Esophagus squamous epithelium (tissue), 5 donors: ENCODE measurements around the gene RNASE7. TPM values are rescaled to one million over a fixed set of nuclear protein-coding genes. Genes with fewer than 3 reads are reported as not detected.
A peak's percentile ranks its signal among the peaks of the same experiment; 100 is the strongest.

Experiments used
- DNase-seq: peaks from one replicate; lab custom pipeline; 2025; lab: John Stamatoyannopoulos, UW
- H3K27ac ChIP-seq, 4 donors: fragments of 200-600 bp; sonication (generic); one replicate each; pipeline ENCODE4 v1.5.1; 2016 to 2019; ENCODE audit warnings: mild to moderate bottlenecking in 1 of 4
- H3K27me3 ChIP-seq, 4 donors: fragments of 200-600 bp; sonication (generic); 1 replicate in 3 of 4; 2 replicates in 1 of 4; pipeline versions ENCODE4 v1.5.1 to v1.6.0; 2017 to 2021; ENCODE audit warnings: antibody characterized with exemption in 1 of 4
- H3K36me3 ChIP-seq, 3 donors: fragments of 200-600 bp; sonication (generic); one replicate each; pipeline ENCODE4 v1.5.1; 2016 to 2019
- H3K4me1 ChIP-seq, 3 donors: fragments of 200-600 bp; sonication (generic); one replicate each; pipeline ENCODE4 v1.5.1; 2017 to 2019
- H3K4me3 ChIP-seq, 4 donors: fragments of 200-600 bp; sonication (generic); 1 replicate in 3 of 4; 2 replicates in 1 of 4; pipeline ENCODE4 v1.5.1; 2016 to 2019; ENCODE audit warnings: mild to moderate bottlenecking in 2 of 4, moderate library complexity in 1 of 4
- H3K9me3 ChIP-seq, 3 donors: fragments of 200-600 bp; sonication (generic); one replicate each; pipeline ENCODE4 v1.5.1; 2016 to 2019
- POLR2A ChIP-seq, 4 donors: fragments of 450-650 bp; IDR thresholded peaks; one replicate each; pipeline ENCODE4 v1.6.1; 2017; ENCODE audit warnings: antibody characterized with exemption in 4 of 4, mild to moderate bottlenecking in 4 of 4, moderate library complexity in 3 of 4
- WGBS, 2 donors: methylation state at CpG; one replicate each; pipeline ENCODE4 v1.1.5; 2018; 5-methylcytosine and 5-hydroxymethylcytosine counted together
- intact Hi-C: fragments of 100-400 bp; cut with DNase I; formaldehyde crosslinking; loops from one replicate; pipeline ENCODE4 v1.15.0; 2022
- total RNA-seq, 4 donors: library from RNA; depleted of rRNA; stranded (reverse); fragments of >200 nt; gene quantifications; one replicate each; pipeline ENCODE4 v1.1.0, GENCODE V29; 2016
- TF ChIP-seq, protein P1 (sequence below), 6 experiments: fragments of 450-650 bp in 4 of 6; fragments of 200-600 bp in 2 of 6; sonication (generic) in 2 of 6; IDR thresholded peaks; one replicate each; pipeline ENCODE4 v1.5.1; 2016 to 2019; ENCODE audit warnings: antibody characterized with exemption in 6 of 6, mild to moderate bottlenecking in 4 of 6, moderate library complexity in 4 of 6
- donor health status: DM: yes; HTN: yes; CAD: no.

Gene RNASE7
- total RNA-seq, 4 donors from 2014 or later = 0.97 to 13.3 (median 1.1) TPM; not detected in 1

DNA sequence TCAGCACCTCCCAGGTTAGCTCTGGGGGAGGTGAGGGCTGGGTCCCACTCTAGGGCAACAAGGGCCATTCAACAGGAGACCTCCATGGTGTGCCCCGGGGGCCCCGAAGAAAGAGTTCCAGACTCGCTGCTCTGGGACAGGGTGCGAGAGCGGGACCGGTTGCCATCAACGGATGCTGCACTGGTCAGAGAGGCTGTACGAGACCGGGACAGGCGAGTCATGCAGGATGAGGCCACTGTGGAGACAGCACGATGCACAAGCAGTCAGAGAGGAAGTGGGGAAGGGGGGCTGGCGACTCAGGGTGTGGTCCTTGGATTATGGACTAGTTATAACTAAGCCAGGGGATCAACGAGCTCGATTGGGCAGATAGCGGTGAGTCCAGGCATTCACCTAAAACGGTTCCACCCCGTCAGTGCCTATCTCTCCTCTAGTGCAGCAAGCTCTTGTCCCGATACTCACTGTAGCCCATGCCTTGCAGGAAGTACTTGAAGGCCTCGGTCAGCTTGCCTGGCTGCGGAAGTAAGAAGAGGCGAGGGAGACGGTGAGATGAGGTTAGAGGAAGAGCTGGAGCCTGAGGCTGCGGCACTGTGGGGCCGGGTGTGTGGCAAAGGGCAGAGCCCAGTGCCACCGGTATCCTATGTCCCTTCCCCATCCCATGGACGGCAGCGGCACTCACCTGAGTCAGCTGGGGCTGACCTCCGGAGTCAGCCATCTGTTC lies 24.5 kb upstream of the RNASE7 start:
- no peak for TF ChIP-seq POLR2A (IDR thresholded peaks at IDR 0.05)
- TF ChIP-seq, protein P1, sequence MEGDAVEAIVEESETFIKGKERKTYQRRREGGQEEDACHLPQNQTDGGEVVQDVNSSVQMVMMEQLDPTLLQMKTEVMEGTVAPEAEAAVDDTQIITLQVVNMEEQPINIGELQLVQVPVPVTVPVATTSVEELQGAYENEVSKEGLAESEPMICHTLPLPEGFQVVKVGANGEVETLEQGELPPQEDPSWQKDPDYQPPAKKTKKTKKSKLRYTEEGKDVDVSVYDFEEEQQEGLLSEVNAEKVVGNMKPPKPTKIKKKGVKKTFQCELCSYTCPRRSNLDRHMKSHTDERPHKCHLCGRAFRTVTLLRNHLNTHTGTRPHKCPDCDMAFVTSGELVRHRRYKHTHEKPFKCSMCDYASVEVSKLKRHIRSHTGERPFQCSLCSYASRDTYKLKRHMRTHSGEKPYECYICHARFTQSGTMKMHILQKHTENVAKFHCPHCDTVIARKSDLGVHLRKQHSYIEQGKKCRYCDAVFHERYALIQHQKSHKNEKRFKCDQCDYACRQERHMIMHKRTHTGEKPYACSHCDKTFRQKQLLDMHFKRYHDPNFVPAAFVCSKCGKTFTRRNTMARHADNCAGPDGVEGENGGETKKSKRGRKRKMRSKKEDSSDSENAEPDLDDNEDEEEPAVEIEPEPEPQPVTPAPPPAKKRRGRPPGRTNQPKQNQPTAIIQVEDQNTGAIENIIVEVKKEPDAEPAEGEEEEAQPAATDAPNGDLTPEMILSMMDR (IDR thresholded peaks at IDR 0.05) = no peak
- Histone ChIP-seq H3K27ac (no peak overlapping the region), H3K4me3 (no peak overlapping the region), H3K27me3 (no peaks in the 10 kb centered on the region), H3K36me3 (peaks cover 16 to 60% (median 23%) of the 10 kb centered on the region in 3 donors), H3K9me3 (no peaks in the 10 kb centered on the region), H3K4me1 (peaks cover 0 to 45% (median 2%) of the 10 kb centered on the region in 3 donors)
- 64 to 70% methylated on average over 18 to 24 of the region's 28 CpGs for whole genome bisulfite sequencing, 2 donors
- intact Hi-C loops = loop anchor here (10.0 kb wide), 1 partner anchor 77 kb away; the partner anchor contains the start of gene ZNF219
- DNase-seq = no peak

DNA sequence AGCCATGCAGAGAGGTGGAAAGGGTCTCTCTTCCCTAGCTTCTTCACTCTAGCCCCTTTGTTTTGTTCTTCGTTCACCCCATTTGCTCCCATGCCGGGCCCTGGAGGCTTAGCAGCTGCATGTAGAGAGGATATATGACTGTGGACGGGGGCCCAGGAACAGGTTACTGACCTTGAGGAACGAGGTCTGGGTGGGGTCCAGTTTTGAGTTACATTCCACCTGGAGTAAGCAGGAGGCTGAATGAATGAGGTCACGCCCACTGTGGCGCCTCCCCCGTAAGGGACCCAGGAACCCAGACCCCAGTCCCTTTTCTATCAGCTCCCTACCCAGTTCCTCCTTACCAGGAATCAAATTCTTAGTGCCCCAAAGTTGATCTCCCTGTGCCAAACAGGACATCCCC lies 23.9 kb upstream of the RNASE7 start:
- intact Hi-C loops = loop anchor here (10.0 kb wide), 1 partner anchor 77 kb away; the partner anchor contains the start of gene ZNF219
- peaks cover 16 to 60% (median 23%) of the 10 kb centered on the region in 3 donors for H3K36me3 ChIP-seq
- no peak for TF ChIP-seq POLR2A (IDR thresholded peaks at IDR 0.05)
- TF ChIP-seq, protein P1 (IDR thresholded peaks at IDR 0.05) = no peak

DNA sequence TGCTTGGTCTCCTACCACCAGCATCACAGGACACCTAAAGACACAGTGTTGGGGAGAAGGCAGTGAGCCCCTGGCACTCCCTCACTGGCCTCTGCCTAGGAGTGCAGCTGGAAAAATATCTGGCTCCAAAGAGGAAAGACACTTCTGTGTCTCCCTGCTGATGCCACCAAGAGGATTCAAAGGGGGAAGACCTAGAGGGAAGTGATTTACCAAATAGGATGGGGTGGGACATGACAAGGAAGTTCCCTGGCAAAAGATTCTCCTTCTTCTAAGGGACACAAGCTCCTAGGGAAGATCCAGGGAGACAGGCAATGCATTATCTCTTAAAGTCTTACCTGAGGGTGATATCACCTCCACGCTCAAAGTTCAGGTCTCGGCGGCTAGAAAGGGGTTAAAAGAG lies 23.4 kb upstream of the RNASE7 start:
- Histone ChIP-seq H3K4me3 (no peak overlapping the region), H3K4me1 (peaks cover 9 to 56% (median 13%) of the 10 kb centered on the region in 3 donors), H3K36me3 (peaks cover 16 to 60% (median 23%) of the 10 kb centered on the region in 3 donors), H3K27me3 (no peaks in the 10 kb centered on the region), H3K9me3 (no peaks in the 10 kb centered on the region), H3K27ac (no peak overlapping the region)
- no peak for TF ChIP-seq POLR2A (IDR thresholded peaks at IDR 0.05)
- TF ChIP-seq, protein P1 (IDR thresholded peaks at IDR 0.05) = no peak
- 92 to 100% methylated on average over 3 of the region's 3 CpGs for WGBS, 2 donors
- intact Hi-C loops = loop anchor here (10.0 kb wide), 1 partner anchor 76 kb away; the partner anchor contains the start of gene ZNF219
- DNase-seq = no peak

More for the DNA sequence above, 23.9 kb upstream of the RNASE7 start:
- WGBS, 2 donors = 62 to 78% methylated on average over 6 to 7 of the region's 7 CpGs
- Histone ChIP-seq H3K27me3 (no peaks in the 10 kb centered on the region), H3K4me3 (no peak overlapping the region), H3K9me3 (no peaks in the 10 kb centered on the region), H3K27ac (no peak overlapping the region), H3K4me1 (peaks cover 4 to 51% (median 8%) of the 10 kb centered on the region in 3 donors)
- DNase-seq = no peak

DNA sequence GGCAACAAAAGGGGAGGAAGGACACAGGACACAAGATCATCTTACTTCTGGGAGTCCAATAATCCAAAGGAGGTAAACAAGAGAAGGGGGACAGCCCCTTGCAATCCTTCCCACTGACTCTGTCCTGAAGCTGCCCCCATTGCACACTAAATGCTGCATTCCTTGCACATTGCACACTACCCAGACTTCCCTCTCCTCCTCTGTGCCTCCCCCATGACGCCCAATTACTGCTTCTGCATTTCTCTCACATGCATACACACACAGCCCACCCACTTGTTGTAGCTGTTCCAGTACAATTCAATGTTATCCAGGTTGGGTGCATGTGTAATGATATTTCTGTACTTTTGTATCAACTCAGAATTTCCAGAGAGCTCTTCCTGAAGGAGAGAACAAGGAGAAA lies 22.8 kb upstream of the RNASE7 start:
- 56 to 62% methylated on average over 1 of the region's 1 CpG for WGBS, 2 donors
- Histone ChIP-seq H3K27ac (peak overlapping the region in 1 of 4 donors; percentile 2), H3K9me3 (no peaks in the 10 kb centered on the region), H3K4me1 (peaks cover 12 to 60% (median 16%) of the 10 kb centered on the region in 3 donors), H3K27me3 (no peaks in the 10 kb centered on the region), H3K4me3 (no peak overlapping the region), H3K36me3 (peaks cover 16 to 60% (median 23%) of the 10 kb centered on the region in 3 donors)
- intact Hi-C loops = loop anchor here (10.0 kb wide), 1 partner anchor 75 kb away; the partner anchor contains the start of gene ZNF219
- DNase-seq = no peak
- TF ChIP-seq, protein P1 (IDR thresholded peaks at IDR 0.05) = no peak
- no peak for TF ChIP-seq POLR2A (IDR thresholded peaks at IDR 0.05)

DNA sequence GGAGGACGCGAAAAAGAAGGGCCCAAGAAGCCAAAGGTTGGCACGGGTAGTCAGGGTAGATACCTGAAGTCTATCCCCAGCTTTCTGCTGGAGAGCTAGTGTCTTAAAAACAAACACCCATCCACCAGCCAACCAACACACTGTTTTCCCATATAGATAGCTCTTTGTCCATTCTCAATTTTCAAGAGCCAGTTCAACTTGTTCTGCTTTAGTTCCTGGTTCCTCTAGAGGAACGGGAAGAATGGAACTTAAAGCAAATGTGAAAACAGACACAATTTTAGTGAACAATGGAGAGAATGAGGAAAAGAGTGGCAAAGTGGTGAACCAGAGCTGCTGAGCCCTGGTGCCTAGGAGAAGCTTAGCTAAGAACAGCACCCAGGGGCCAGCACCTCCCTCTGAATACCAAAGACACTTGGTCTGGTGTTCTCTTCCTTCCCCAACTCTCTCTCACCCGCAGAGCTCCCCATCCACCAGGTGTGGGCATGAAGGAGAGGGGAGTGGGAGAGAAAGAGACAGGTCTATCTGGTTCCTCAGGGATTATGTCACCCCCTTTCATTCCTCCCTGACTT lies 21.1 kb upstream of the RNASE7 start:
- peak overlapping the region; percentile 22 to 95 (median 66) for H3K27ac ChIP-seq
- peaks cover 12 to 66% (median 19%) of the 10 kb centered on the region in 3 donors for H3K4me1 ChIP-seq
- intact Hi-C loops = no loop called here
- no peak for DNase-seq
- TF ChIP-seq, protein P1 (IDR thresholded peaks at IDR 0.05) = no peak
- H3K9me3 ChIP-seq = no peaks in the 10 kb centered on the region
- H3K36me3 ChIP-seq = peaks cover 16 to 60% (median 23%) of the 10 kb centered on the region in 3 donors
- H3K4me3 ChIP-seq = no peak overlapping the region
- 67 to 76% methylated on average over 5 of the region's 5 CpGs for WGBS, 2 donors
- H3K27me3 ChIP-seq = no peaks in the 10 kb centered on the region
